Measurements from ENCODE around the gene TIGD6. TPM values are rescaled to one million over a fixed set of nuclear protein-coding genes. Genes with fewer than 3 reads are reported as not detected.
A peak's percentile ranks its signal among the peaks of the same experiment; 100 is the strongest.

Gene TIGD6
- total and polyA plus RNA-seq, 5 donors from 2014 or later, result 2.4 to 3.5 (median 2.9) TPM

- Mint-ChIP-seq H3K27me3 (peaks cover 4% of the 10 kb centered on the region), H3K9me3 (no peaks in the 10 kb centered on the region), H3K27ac (peak overlapping the region; percentile 21 to 94 (median 90)), H3K4me1 (peaks cover 23 to 55% (median 45%) of the 10 kb centered on the region in 4 donors), H3K36me3 (peaks cover 17% of the 10 kb centered on the region), H3K4me3 (peak overlapping the region; percentile 89 to 96 (median 96))
- peak; percentile 76 to 77 for ATAC-seq (ENCODE audit: low read depth in 2 of 2)
- peaks cover 29% of the 10 kb centered on the region for H3K4me1 ChIP-seq (ENCODE audit: control insufficient read depth, insufficient read depth, low read length, poor library complexity, severe bottlenecking)
- no peaks in the 10 kb centered on the region for H3K27me3 ChIP-seq (ENCODE audit: control insufficient read depth, insufficient read depth, low read length)
- H3K4me3 ChIP-seq (ENCODE audit: low read depth, low read length), result peak overlapping the region; percentile 97
- H3K36me3 ChIP-seq (ENCODE audit: control insufficient read depth, insufficient read depth, low read length), result peaks cover 24% of the 10 kb centered on the region
- DNase-seq, result peak; percentile 48 to 92 (median 70)
- no peaks in the 10 kb centered on the region for H3K9me3 ChIP-seq (ENCODE audit: control insufficient read depth in 2 of 2, low read length in 2 of 2)
- peak overlapping the region; percentile 85 for H3K27ac ChIP-seq (ENCODE audit: insufficient read depth, low read length, poor library complexity, severe bottlenecking)
Measured at GRCh38 chr5:150001660-150002486, 1.4 kb upstream of the TIGD6 start.

GRCh38 chr5:150000990-150001659 lies 671 bp upstream of the TIGD6 start:
- Histone ChIP-seq H3K27ac (ENCODE audit: insufficient read depth, low read length, poor library complexity, severe bottlenecking) (peak overlapping the region; percentile 85), H3K9me3 (ENCODE audit: control insufficient read depth in 2 of 2, low read length in 2 of 2) (no peaks in the 10 kb centered on the region), H3K4me3 (ENCODE audit: low read depth, low read length) (peak overlapping the region; percentile 97), H3K4me1 (ENCODE audit: control insufficient read depth, insufficient read depth, low read length, poor library complexity, severe bottlenecking) (peaks cover 29% of the 10 kb centered on the region), H3K27me3 (ENCODE audit: control insufficient read depth, insufficient read depth, low read length) (no peaks in the 10 kb centered on the region), H3K36me3 (ENCODE audit: control insufficient read depth, insufficient read depth, low read length) (peaks cover 17% of the 10 kb centered on the region)
- peak in 2 of 3 donors; percentile 19 to 58 for DNase-seq
- Mint-ChIP-seq H3K4me3 (peak overlapping the region; percentile 89 to 96 (median 96)), H3K9me3 (no peaks in the 10 kb centered on the region), H3K36me3 (peaks cover 19% of the 10 kb centered on the region), H3K4me1 (peaks cover 21 to 53% (median 41%) of the 10 kb centered on the region in 4 donors), H3K27me3 (peaks cover 4% of the 10 kb centered on the region), H3K27ac (peak overlapping the region; percentile 21 to 94 (median 90))
- ATAC-seq (ENCODE audit: low read depth in 2 of 2), result no peak

- Mint-ChIP-seq H3K36me3 (peaks cover 18% of the 10 kb centered on the region), H3K27me3 (peaks cover 4% of the 10 kb centered on the region), H3K9me3 (no peaks in the 10 kb centered on the region), H3K4me1 (peaks cover 21 to 46% (median 38%) of the 10 kb centered on the region in 4 donors), H3K27ac (peak overlapping the region; percentile 90 to 96 (median 91)), H3K4me3 (peak overlapping the region; percentile 88 to 96 (median 92))
- ATAC-seq (ENCODE audit: low read depth in 2 of 2) (no peak), DNase-seq (no peak)
- Histone ChIP-seq H3K9me3 (ENCODE audit: control insufficient read depth in 2 of 2, low read length in 2 of 2) (no peaks in the 10 kb centered on the region), H3K4me3 (ENCODE audit: low read depth, low read length) (peak overlapping the region; percentile 81), H3K27ac (ENCODE audit: insufficient read depth, low read length, poor library complexity, severe bottlenecking) (peak overlapping the region; percentile 85), H3K27me3 (ENCODE audit: control insufficient read depth, insufficient read depth, low read length) (no peaks in the 10 kb centered on the region), H3K36me3 (ENCODE audit: control insufficient read depth, insufficient read depth, low read length) (peaks cover 7% of the 10 kb centered on the region), H3K4me1 (ENCODE audit: control insufficient read depth, insufficient read depth, low read length, poor library complexity, severe bottlenecking) (peaks cover 29% of the 10 kb centered on the region)
Measured at GRCh38 chr5:149999866-150000255, 593 bp downstream of the TIGD6 start.

- Histone ChIP-seq H3K27ac (ENCODE audit: insufficient read depth, low read length, poor library complexity, severe bottlenecking) (peak overlapping the region; percentile 85), H3K9me3 (ENCODE audit: control insufficient read depth in 2 of 2, low read length in 2 of 2) (no peaks in the 10 kb centered on the region), H3K4me1 (ENCODE audit: control insufficient read depth, insufficient read depth, low read length, poor library complexity, severe bottlenecking) (peaks cover 29% of the 10 kb centered on the region), H3K36me3 (ENCODE audit: control insufficient read depth, insufficient read depth, low read length) (peaks cover 2% of the 10 kb centered on the region), H3K27me3 (ENCODE audit: control insufficient read depth, insufficient read depth, low read length) (no peaks in the 10 kb centered on the region), H3K4me3 (ENCODE audit: low read depth, low read length) (peak overlapping the region; percentile 14)
- no peaks in the 10 kb centered on the region for H3K9me3 Mint-ChIP-seq
- ATAC-seq (ENCODE audit: low read depth in 2 of 2) (no peak), DNase-seq (peak in 1 of 3 donors; percentile 3)
- peaks cover 4% of the 10 kb centered on the region for H3K27me3 Mint-ChIP-seq
- H3K27ac Mint-ChIP-seq, result peak overlapping the region; percentile 87 to 91 (median 90)
- H3K36me3 Mint-ChIP-seq, result peaks cover 13% of the 10 kb centered on the region
- peaks cover 21 to 41% (median 34%) of the 10 kb centered on the region in 4 donors for H3K4me1 Mint-ChIP-seq
- H3K4me3 Mint-ChIP-seq, result peak overlapping the region; percentile 88 to 96 (median 92)
Measured at GRCh38 chr5:149999359-149999758, 1.1 kb downstream of the TIGD6 start.

- H3K4me1 ChIP-seq (ENCODE audit: control insufficient read depth, insufficient read depth, low read length, poor library complexity, severe bottlenecking), result peaks cover 28% of the 10 kb centered on the region
- ATAC-seq (ENCODE audit: low read depth in 2 of 2), result no peak
- H3K4me3 ChIP-seq (ENCODE audit: low read depth, low read length), result no peak overlapping the region
- H3K27ac Mint-ChIP-seq, result peak overlapping the region in 1 of 3 donors; percentile 90
- no peaks in the 10 kb centered on the region for H3K9me3 Mint-ChIP-seq
- H3K36me3 ChIP-seq (ENCODE audit: control insufficient read depth, insufficient read depth, low read length), result no peaks in the 10 kb centered on the region
- H3K27ac ChIP-seq (ENCODE audit: insufficient read depth, low read length, poor library complexity, severe bottlenecking), result no peak overlapping the region
- H3K27me3 Mint-ChIP-seq, result peaks cover 4% of the 10 kb centered on the region
- no peaks in the 10 kb centered on the region for H3K27me3 ChIP-seq (ENCODE audit: control insufficient read depth, insufficient read depth, low read length)
- peaks cover 10% of the 10 kb centered on the region for H3K36me3 Mint-ChIP-seq
- DNase-seq, result no peak
- H3K9me3 ChIP-seq (ENCODE audit: control insufficient read depth in 2 of 2, low read length in 2 of 2), result no peaks in the 10 kb centered on the region
- peaks cover 21 to 34% (median 27%) of the 10 kb centered on the region in 4 donors for H3K4me1 Mint-ChIP-seq
- H3K4me3 Mint-ChIP-seq, result peak overlapping the region in 1 of 4 donors; percentile 89
Measured at GRCh38 chr5:149998281-149998680, 2.2 kb downstream of the TIGD6 start.

GRCh38 chr5:149996205-149996890 lies 4.1 kb downstream of the TIGD6 start:
- peak overlapping the region in 1 of 4 donors; percentile 17 for H3K4me3 Mint-ChIP-seq
- H3K27ac ChIP-seq (ENCODE audit: insufficient read depth, low read length, poor library complexity, severe bottlenecking), result no peak overlapping the region
- no peak for ATAC-seq (ENCODE audit: low read depth in 2 of 2)
- peaks cover 9 to 16% (median 15%) of the 10 kb centered on the region in 4 donors for H3K4me1 Mint-ChIP-seq
- H3K36me3 ChIP-seq (ENCODE audit: control insufficient read depth, insufficient read depth, low read length), result no peaks in the 10 kb centered on the region
- no peaks in the 10 kb centered on the region for H3K9me3 ChIP-seq (ENCODE audit: control insufficient read depth in 2 of 2, low read length in 2 of 2)
- H3K4me3 ChIP-seq (ENCODE audit: low read depth, low read length), result no peak overlapping the region
- no peak for DNase-seq
- peaks cover 9% of the 10 kb centered on the region for H3K4me1 ChIP-seq (ENCODE audit: control insufficient read depth, insufficient read depth, low read length, poor library complexity, severe bottlenecking)
- peaks cover 10% of the 10 kb centered on the region for H3K36me3 Mint-ChIP-seq
- no peaks in the 10 kb centered on the region for H3K27me3 ChIP-seq (ENCODE audit: control insufficient read depth, insufficient read depth, low read length)
- no peak overlapping the region for H3K27ac Mint-ChIP-seq
- peaks cover under 1% of the 10 kb centered on the region for H3K27me3 Mint-ChIP-seq
- H3K9me3 Mint-ChIP-seq, result no peaks in the 10 kb centered on the region

- Histone ChIP-seq H3K4me3 (ENCODE audit: low read depth, low read length) (no peak overlapping the region), H3K4me1 (ENCODE audit: control insufficient read depth, insufficient read depth, low read length, poor library complexity, severe bottlenecking) (peaks cover 6% of the 10 kb centered on the region), H3K27me3 (ENCODE audit: control insufficient read depth, insufficient read depth, low read length) (no peaks in the 10 kb centered on the region), H3K36me3 (ENCODE audit: control insufficient read depth, insufficient read depth, low read length) (no peaks in the 10 kb centered on the region), H3K9me3 (ENCODE audit: control insufficient read depth in 2 of 2, low read length in 2 of 2) (no peaks in the 10 kb centered on the region), H3K27ac (ENCODE audit: insufficient read depth, low read length, poor library complexity, severe bottlenecking) (no peak overlapping the region)
- Mint-ChIP-seq H3K4me3 (no peak overlapping the region), H3K4me1 (peaks cover 10 to 17% (median 15%) of the 10 kb centered on the region in 4 donors), H3K27ac (no peak overlapping the region), H3K9me3 (no peaks in the 10 kb centered on the region), H3K36me3 (peaks cover 10% of the 10 kb centered on the region), H3K27me3 (no peaks in the 10 kb centered on the region)
- DNase-seq, result no peak
- no peak for ATAC-seq (ENCODE audit: low read depth in 2 of 2)
Measured at GRCh38 chr5:149995385-149996204, 4.9 kb downstream of the TIGD6 start.
